ENCODE measurements around the gene BEND6.

- TF ChIP-seq, protein P1, sequence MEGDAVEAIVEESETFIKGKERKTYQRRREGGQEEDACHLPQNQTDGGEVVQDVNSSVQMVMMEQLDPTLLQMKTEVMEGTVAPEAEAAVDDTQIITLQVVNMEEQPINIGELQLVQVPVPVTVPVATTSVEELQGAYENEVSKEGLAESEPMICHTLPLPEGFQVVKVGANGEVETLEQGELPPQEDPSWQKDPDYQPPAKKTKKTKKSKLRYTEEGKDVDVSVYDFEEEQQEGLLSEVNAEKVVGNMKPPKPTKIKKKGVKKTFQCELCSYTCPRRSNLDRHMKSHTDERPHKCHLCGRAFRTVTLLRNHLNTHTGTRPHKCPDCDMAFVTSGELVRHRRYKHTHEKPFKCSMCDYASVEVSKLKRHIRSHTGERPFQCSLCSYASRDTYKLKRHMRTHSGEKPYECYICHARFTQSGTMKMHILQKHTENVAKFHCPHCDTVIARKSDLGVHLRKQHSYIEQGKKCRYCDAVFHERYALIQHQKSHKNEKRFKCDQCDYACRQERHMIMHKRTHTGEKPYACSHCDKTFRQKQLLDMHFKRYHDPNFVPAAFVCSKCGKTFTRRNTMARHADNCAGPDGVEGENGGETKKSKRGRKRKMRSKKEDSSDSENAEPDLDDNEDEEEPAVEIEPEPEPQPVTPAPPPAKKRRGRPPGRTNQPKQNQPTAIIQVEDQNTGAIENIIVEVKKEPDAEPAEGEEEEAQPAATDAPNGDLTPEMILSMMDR (conservative IDR thresholded peaks at IDR 0.05; ENCODE audit: low read length): no peak
- no peak for TF ChIP-seq EZH2phosphoT487 (IDR thresholded peaks at IDR 0.05; ENCODE audit: borderline replicate concordance)
These were observed 80.6 kb downstream of the BEND6 start for GRCh38 chr6:57035549-57035948.
